ENCODE data around the gene IQGAP2.
"Not testable (repeated sequence)": the region's sequence is repeated elsewhere in the genome, so short reads cannot be mapped to it uniquely, and the experiment has no call there.

IQGAP2 gene

DNA sequence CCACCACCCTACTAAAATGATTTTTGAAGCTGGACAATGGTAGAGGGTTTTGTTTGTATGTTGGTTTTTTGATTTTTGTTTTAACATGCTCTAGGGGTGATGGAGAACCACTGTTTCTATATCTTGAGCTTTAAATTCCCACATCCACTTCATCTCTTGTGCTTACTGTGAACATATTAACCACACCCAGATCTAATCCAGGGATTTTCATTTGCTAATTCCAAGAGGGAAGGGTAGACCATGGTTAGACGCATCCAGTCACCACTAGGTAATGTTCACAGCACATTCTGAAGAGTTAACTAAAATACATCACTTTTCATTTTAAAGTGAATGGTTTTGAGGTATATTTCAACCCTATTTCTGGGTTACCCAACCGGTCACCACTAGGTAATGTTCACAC, 36.5 kb upstream of the IQGAP2 start:
- H3K4me3 ChIP-seq (ENCODE audit: low read depth, low read length), result no peak overlapping the region
- TF ChIP-seq CTCF (IDR thresholded peaks at IDR 0.05; ENCODE audit: borderline replicate concordance, insufficient read depth, low read depth, low read length), result no peak

- no peak overlapping the region for H3K4me3 ChIP-seq (ENCODE audit: low read depth, low read length)
- TF ChIP-seq CTCF (IDR thresholded peaks at IDR 0.05; ENCODE audit: borderline replicate concordance, insufficient read depth, low read depth, low read length), result no peak
Observed at GRCh38 chr5:76367623-76368371, 35.3 kb upstream of the IQGAP2 start.

- no peak for TF ChIP-seq CTCF (IDR thresholded peaks at IDR 0.05; ENCODE audit: borderline replicate concordance, insufficient read depth, low read depth, low read length)
- no peak overlapping the region for H3K4me3 ChIP-seq (ENCODE audit: low read depth, low read length)
Observed at GRCh38 chr5:76368941-76369340, 34.1 kb upstream of the IQGAP2 start.

GRCh38 chr5:76369668-76370067, 33.4 kb upstream of the IQGAP2 start:
- H3K4me3 ChIP-seq (ENCODE audit: low read depth, low read length), result not testable (repeated sequence)

DNA sequence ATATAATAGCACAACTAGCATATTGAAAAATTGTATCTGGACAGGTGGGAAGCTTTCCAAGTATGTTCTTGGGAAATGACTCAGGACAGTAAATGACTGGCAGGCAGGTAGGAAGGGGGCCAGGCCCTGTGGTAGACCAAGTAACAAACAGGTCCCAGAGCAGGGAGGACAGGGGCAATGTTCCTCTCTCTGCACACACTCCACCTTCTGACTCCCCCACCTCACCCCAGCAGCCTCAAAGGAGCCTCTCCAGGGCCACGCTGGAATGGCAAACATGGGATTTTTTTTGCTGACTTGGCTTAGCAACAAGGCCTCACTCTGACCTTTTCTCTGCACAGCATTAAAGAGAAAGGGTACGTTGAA, 31.1 kb upstream of the IQGAP2 start:
- TF ChIP-seq CTCF (IDR thresholded peaks at IDR 0.05; ENCODE audit: borderline replicate concordance, insufficient read depth, low read depth, low read length), result no peak
- H3K4me3 ChIP-seq (ENCODE audit: low read depth, low read length), result no peak overlapping the region

- no peak overlapping the region for H3K4me3 ChIP-seq (ENCODE audit: low read depth, low read length)
- TF ChIP-seq CTCF (IDR thresholded peaks at IDR 0.05; ENCODE audit: borderline replicate concordance, insufficient read depth, low read depth, low read length), result no peak
Observed at GRCh38 chr5:76372323-76373054, 30.6 kb upstream of the IQGAP2 start.

- H3K4me3 ChIP-seq (ENCODE audit: low read depth, low read length), result no peak overlapping the region
- no peak for TF ChIP-seq CTCF (IDR thresholded peaks at IDR 0.05; ENCODE audit: borderline replicate concordance, insufficient read depth, low read depth, low read length)
Observed at GRCh38 chr5:76376148-76376865, 26.8 kb upstream of the IQGAP2 start.

All from GM12875 (cell line).